GM10266 (cell line): ENCODE measurements around the gene MMP2.

ENCODE experiments used
- DNase-seq: peaks from one replicate; pipeline ENCODE4 v3.0.0; 2012; ENCODE audit errors: extremely low spot score
- TF ChIP-seq, protein P1 (sequence below): IDR thresholded peaks from 2 replicates; pipeline ENCODE4 v1.5.1; 2012; ENCODE audit warnings: mild to moderate bottlenecking, low read depth; ENCODE audit not compliant: control insufficient read depth, insufficient read depth; ENCODE audit errors: missing control alignments

MMP2 gene

GRCh38 chr16:55487048-55487803, 8.2 kb downstream of the MMP2 start:
- TF ChIP-seq, protein P1, sequence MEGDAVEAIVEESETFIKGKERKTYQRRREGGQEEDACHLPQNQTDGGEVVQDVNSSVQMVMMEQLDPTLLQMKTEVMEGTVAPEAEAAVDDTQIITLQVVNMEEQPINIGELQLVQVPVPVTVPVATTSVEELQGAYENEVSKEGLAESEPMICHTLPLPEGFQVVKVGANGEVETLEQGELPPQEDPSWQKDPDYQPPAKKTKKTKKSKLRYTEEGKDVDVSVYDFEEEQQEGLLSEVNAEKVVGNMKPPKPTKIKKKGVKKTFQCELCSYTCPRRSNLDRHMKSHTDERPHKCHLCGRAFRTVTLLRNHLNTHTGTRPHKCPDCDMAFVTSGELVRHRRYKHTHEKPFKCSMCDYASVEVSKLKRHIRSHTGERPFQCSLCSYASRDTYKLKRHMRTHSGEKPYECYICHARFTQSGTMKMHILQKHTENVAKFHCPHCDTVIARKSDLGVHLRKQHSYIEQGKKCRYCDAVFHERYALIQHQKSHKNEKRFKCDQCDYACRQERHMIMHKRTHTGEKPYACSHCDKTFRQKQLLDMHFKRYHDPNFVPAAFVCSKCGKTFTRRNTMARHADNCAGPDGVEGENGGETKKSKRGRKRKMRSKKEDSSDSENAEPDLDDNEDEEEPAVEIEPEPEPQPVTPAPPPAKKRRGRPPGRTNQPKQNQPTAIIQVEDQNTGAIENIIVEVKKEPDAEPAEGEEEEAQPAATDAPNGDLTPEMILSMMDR, result no peak
- no peak for DNase-seq

DNA sequence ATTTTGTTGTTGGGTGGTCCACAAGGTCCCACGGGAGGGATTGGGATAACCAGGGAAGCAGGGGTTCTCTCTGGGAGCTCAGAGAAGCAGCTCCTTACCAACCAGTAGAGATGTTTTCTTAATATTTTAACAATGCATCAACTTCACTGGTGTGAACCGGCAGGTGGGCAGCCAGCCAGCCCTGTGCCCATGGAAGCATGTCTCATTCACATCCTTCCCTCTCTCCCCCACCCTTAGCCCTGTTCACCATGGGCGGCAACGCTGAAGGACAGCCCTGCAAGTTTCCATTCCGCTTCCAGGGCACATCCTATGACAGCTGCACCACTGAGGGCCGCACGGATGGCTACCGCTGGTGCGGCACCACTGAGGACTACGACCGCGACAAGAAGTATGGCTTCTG, 9.3 kb downstream of the MMP2 start:
- no peak for DNase-seq
- TF ChIP-seq, protein P1, result no peak

- TF ChIP-seq, protein P1, result no peak
- DNase-seq, result no peak
These were observed 10.3 kb downstream of the MMP2 start for GRCh38 chr16:55489119-55489955.

DNA sequence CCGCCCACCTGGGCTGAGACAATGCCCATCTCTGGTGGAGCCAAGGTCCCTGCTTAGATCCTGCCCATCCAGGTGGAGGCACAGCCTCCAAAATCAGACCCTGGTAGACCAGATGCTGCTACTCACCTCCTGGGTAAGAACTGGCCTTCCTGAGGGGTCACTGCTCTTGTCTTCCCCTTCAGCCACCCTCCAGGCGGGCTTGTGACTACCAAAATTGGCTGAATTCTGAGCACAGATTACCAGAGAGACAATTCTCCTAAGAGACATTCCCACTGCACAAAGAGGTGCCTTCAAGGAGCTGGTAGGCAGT, 10.9 kb downstream of the MMP2 start:
- DNase-seq, result no peak
- TF ChIP-seq, protein P1, result no peak

- TF ChIP-seq, protein P1, result no peak
- no peak for DNase-seq
These were observed 11.3 kb downstream of the MMP2 start for GRCh38 chr16:55490301-55490700.

- TF ChIP-seq, protein P1, result no peak
- no peak for DNase-seq
These were observed 12.7 kb downstream of the MMP2 start for GRCh38 chr16:55491691-55492090.
